Measurements from ENCODE around the gene CACNA1S. TPM values are rescaled to one million over a fixed set of nuclear protein-coding genes. Genes with fewer than 3 reads are reported as not detected.

The CACNA1S gene
- total RNA-seq, 1 donor from 2014 or later: not detected

DNA sequence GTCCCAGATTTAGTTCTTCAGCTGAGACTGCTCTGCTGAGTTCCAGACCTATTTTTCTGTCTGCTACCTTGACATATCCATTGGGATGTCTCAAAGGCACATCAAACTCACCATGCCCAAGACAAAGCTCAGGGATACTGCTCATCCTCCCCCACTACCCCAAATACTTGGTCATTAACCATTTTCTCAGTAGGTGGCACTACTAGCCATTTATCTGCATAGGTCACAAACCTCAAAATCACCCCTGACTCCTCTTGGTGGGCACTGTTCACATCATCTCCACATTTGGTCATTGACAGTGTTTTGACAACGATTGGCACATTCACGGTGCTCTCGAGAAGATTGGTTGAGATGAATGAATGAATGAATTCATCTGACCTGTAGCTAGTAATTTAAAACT, 32.1 kb downstream of the CACNA1S start:
- intact Hi-C loops (cut with DNase I): loop anchor here (10.0 kb wide), 1 partner anchor 145 kb away; no protein-coding TSS in a partner anchor
- DNase-seq (ENCODE audit: missing footprints) (no peak), ATAC-seq (no peak)

DNA sequence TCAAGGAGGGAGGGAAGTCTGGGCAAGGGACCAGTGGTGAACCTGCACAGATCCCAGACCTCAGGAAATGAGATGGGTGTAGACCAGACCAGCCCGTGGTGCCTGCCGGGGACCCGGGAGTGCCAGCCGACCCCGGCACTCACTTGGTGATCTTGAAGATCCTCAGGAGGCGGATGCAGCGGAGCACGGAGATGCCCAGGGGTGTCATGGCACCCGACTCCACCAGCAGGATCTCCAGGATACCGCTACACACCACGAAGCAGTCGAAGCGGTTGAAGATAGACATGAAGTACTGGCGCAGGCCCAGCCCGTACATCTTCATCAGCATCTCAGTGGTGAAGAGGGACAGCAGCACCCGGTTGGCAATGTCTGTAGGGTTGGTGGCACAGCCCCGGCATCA, 34.5 kb downstream of the CACNA1S start:
- intact Hi-C loops (cut with DNase I): no loop called here
- no peak for ATAC-seq
- DNase-seq (ENCODE audit: missing footprints): no peak

DNA sequence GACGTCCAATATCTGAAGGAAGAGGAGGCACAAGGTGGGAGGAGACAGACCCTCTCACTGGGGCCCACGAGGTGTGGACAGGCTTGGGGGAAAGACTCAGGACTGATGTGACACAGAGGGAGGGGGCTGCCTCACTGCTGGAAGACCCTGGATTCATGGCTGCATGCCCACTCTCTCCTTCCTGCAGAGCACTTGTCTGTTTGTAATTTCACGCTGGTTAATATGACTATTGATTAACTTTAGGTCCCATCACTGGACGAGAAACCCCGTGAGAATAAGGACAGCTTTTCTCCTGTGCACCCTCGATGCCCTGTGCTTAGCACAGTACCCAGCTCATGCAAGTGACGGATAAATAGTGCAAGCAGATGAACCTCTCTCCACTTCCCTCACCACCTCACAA, 35.1 kb downstream of the CACNA1S start:
- ATAC-seq (no peak), DNase-seq (ENCODE audit: missing footprints) (no peak)
- intact Hi-C loops (cut with DNase I): no loop called here

DNA sequence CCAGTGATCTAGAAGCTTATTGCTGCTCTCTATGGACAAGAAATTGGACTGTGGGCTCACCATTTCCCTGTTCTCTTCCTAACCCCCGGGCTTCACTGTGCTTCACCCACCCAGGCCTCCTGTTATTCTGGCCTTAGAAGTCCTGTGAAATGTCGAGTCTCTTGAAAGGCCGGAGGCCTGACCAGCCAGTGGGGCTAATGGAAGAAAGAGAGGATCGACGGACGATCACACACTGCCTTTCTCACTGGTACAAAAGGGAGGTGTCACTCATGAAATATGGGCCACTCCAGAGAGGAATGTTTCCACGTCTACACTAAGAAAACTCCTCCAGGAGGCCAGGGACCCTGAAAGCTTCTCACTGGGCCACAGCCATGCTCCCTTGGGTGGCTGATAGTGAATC, 36.1 kb downstream of the CACNA1S start:
- ATAC-seq (no peak), DNase-seq (ENCODE audit: missing footprints) (no peak)
- intact Hi-C loops (cut with DNase I): no loop called here

DNA sequence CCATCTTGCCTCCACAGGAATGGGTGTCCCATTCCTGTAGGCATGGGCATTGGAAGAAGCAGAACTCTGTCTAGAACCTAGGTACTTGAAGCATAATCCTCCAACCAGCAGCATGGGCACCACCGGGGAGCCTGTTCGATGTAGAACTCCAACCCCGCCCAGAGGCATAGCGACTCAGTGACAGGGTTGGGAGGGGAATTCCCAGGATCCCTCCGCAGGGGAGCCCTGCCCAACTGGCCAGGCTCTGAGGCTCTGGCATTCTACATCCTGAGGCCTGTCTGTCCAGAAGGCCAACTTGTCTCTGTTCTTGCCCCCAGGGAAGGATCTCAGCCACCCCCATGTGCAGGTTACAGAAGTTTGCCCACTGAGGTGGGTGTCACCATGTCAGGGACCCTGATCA, 38.2 kb downstream of the CACNA1S start:
- DNase-seq (ENCODE audit: missing footprints) (no peak), ATAC-seq (no peak)
- intact Hi-C loops (cut with DNase I): no loop called here

DNA sequence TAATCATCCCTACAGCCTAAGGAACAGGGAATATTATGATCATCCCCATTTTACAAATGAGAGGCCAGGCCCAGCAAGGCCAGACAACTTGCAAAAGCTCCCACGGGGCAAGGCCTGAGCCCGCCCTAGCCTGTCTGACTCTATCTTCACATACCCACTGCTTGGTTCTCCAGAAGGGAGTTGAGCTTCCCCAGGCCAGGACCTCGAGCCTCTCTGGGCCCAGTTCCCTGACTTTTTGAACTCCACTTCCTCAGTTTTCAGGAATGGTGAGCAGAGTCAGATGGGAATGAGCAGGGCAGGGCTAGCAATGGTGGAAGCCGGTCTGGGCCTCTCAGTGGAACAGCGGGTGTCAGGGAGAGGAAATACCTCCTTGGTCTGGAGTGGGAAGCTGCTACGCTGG, 39.3 kb downstream of the CACNA1S start:
- DNase-seq (ENCODE audit: missing footprints) (peak; percentile 52), ATAC-seq (peak; percentile 33)
- intact Hi-C loops (cut with DNase I): no loop called here

DNA sequence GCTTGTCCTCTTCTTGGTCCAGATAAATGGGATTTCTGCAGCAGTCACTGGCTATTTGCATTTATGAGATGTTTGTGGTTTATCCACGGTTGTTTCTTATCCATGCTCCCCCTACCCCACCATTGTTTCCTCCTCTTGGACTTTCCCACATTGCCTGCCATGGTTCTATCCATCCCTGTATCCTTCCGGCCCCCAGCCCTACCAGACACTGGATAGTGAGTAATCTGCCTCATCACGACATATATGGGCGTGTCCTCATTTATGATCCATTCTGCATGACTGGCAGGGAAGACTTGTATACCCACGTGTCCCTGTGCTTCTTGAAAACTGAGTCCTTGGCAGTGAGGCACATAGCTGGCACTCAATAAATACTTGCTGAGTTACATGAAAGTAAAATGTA, 40.1 kb downstream of the CACNA1S start:
- intact Hi-C loops (cut with DNase I): no loop called here
- DNase-seq (ENCODE audit: missing footprints): peak; percentile 32
- ATAC-seq: no peak

DNA sequence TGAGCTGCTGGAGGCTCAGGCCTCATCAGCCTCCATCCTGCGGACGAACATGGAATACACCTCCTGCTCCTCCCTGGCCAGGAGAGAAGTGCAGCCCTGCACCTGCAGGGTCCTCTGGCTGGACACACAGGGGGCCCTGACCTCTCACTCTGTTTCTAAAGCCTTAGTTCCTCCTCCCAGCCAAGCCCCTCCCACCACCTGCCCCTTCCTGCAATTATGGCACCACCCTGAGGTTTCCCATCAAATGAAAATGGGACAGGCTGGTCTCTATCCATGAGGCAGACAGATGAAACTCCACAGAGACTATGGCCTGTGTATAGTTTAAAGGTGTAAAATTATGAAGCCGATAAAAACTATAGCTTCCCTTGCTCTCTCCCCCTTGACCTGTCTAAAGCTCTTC, 42.6 kb downstream of the CACNA1S start:
- intact Hi-C loops (cut with DNase I): no loop called here
- no peak for ATAC-seq
- DNase-seq (ENCODE audit: missing footprints): no peak

DNA sequence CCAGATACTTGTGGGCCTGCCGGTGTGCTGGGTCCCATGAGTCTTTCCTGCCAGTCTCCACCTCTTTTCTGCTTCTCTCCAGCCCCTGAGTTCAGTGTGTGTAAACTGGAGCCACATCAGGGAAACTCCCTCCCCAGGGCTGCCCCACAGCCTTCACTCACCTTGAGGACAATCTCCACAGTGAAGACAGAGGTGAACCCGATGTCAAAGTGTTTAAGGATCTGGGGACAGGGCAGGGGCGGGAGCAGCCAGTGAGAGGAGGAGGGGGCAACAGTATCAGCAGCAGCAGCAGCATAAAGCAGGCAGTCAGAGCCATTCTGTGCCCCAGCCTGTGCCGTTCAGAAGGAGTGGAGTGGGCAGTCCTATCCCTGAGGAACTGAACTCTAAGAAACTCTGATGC, 43.2 kb downstream of the CACNA1S start:
- ATAC-seq (no peak), DNase-seq (ENCODE audit: missing footprints) (no peak)
- intact Hi-C loops (cut with DNase I): no loop called here

DNA sequence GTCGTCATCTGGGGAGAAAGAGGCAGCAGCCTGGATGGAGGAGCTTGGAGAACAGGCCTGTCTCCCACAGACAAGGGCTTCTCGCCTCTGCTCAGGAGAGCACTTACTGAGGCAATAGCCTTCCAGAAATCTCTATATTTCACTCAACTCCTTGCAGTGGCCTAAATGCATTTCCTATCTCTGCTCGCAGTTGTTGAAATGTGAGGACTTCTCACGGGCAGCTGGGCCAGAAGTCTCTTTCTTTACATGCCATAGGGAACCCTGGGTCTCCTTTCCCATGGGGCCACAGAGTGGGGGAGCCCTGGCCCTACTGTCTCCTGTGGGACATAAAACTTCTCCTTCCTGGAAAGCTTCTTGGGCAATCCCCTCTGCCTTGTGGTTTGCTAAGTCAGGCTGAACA, 45.2 kb downstream of the CACNA1S start:
- DNase-seq (ENCODE audit: missing footprints) (no peak), ATAC-seq (no peak)
- intact Hi-C loops (cut with DNase I): no loop called here

DNA sequence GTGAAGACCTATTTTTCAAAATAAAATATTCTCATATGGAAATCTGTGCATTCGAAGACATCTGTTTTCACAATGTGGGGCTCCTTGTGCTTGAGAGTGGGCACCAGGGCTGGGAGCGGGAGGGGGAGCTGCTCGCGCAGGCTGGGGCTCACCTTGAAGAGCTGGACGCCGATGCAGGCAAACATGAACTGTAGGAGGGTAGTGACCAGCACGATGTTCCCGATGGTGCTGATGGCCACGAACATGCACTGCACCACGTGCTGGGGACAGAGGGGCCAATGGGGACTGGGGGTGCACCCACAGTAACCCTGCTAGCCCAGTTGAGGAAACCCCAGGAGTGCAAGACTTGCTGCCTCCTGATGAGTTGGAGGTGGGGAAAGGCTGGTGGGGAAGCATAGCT, 46.5 kb downstream of the CACNA1S start:
- intact Hi-C loops (cut with DNase I): no loop called here
- ATAC-seq (no peak), DNase-seq (ENCODE audit: missing footprints) (no peak)

DNA sequence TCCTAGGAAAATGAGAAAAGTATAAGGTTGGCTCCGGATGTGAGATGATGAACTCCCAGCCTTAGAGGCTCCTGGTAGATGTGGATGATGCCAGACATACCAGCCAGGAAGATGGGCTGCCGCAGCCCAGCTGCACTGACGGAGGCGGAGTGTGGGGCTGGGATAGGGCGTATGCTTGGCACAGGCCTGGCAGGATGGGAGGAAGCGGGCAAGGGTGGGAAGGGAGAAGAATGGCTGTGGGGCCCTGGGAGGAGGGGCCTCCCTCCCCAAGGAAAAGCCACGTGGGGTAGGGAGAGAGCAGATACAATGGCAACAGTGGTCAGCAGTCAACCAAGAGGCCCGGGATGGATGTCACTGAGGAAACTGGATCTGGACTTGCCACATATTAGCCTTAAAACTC, 47.4 kb downstream of the CACNA1S start:
- ATAC-seq: no peak
- DNase-seq (ENCODE audit: missing footprints): no peak
- intact Hi-C loops (cut with DNase I): no loop called here

DNA sequence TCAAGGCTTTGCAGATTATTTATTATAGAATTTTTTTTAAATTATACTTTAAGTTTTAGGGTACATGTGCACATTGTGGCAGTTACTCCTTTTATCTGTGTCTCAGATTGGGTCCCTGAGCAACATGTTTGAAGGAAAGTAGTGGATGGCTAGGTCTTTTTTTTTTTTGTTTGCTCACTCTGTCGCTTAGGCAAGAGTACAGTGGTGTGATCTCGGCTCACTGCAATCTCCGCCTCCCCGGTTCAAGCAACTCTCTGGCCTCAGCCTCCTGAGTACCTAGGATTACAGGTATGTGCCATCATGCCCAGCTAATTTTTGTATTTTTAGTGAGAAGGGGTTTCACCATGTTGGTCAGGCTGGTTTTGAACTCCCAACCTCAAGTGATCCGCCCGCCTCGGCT, 49.1 kb downstream of the CACNA1S start:
- intact Hi-C loops (cut with DNase I): no loop called here
- ATAC-seq (no peak), DNase-seq (ENCODE audit: missing footprints) (no peak)

DNA sequence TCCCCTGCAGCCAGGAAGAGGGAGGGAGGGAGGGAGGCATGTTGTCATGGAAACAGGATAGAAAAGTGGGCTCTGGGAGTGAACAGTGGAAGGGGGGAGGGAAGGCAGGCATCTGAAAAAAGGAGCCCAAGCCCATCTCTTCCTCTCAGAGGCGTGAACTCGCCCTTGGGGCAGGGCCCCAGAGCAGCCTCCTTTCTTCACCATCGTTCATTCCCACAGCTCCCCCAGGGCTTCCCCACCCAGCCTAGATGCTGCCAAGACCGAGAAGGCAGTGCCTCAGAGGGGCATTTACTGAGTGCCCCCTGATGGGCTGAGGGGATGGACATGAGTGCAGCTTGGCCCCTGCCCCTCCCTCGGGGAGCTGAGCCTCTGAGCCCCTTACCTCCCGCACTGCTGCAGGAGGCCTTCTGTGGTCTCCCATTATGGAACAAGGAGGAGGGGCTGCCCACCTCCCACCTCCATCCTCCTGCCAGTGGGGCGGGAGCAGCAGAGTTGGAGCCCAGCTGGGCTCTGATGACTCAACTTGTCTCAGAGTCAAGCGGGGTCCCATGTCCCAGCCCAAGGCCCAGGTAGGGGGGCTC, 49.6 kb downstream of the CACNA1S start:
- ATAC-seq (no peak), DNase-seq (ENCODE audit: missing footprints) (no peak)
- intact Hi-C loops (cut with DNase I): no loop called here

DNA sequence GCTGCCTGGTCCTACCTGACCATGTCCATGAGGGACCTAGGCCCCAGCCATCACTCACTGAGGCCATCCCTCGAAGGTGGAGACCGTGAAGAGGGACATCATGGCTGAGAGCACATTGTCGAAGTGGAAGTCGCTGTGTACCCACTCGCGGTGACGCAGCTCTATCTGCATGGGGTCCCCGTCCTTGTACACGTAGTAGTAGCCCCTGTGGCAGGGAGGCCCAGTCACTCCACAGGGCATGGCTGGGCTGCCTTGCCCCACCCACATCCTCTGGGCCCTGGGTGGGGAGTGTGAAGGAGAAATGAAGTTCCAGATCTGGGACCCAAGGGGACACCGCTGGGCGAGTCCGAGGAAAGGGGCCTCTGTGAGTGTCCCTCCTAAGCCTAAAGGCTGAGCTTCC, 50.3 kb downstream of the CACNA1S start:
- DNase-seq (ENCODE audit: missing footprints) (no peak), ATAC-seq (no peak)
- intact Hi-C loops (cut with DNase I): no loop called here

DNA sequence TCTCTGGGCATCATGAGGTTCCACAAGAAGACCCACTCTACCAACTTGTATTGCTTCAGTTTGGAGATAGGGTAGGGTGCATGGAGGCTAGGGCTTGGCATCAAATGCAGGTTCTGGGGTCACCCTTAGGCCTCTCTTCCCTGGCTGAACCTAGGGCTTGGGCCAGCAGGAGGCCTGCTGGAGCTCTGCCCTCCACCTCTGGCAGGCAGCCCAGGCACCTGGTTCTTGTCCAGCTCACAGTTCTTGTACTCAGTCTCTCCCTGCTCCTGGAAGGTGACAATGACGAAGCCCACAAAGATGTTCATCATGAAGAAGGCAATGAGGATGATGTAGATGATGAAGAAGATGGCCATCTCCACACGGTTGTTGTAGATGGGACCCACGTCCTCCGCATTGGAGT, 51.2 kb downstream of the CACNA1S start:
- DNase-seq (ENCODE audit: missing footprints) (no peak), ATAC-seq (peak; percentile 42)
- intact Hi-C loops (cut with DNase I): no loop called here

DNA sequence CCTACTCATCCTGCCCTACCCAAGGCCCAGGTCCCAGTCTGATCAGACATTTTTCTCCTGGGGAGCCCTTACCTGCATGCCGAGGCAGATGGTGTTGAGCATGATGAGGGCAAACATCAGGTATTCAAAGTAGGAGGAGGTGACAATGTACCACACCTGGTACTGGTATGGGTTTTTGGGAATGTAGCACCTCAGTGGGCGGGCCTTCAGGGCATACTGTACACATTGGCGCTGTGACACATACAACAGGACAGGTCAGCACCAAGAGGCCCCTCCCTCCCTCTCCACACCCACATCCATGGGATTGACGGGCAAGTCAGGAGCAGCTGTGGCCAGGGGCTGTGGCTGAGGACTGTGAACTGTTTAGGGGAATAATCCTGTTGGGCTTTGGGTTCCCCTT, 51.6 kb downstream of the CACNA1S start:
- peak; percentile 12 for ATAC-seq
- intact Hi-C loops (cut with DNase I): no loop called here
- no peak for DNase-seq (ENCODE audit: missing footprints)

DNA sequence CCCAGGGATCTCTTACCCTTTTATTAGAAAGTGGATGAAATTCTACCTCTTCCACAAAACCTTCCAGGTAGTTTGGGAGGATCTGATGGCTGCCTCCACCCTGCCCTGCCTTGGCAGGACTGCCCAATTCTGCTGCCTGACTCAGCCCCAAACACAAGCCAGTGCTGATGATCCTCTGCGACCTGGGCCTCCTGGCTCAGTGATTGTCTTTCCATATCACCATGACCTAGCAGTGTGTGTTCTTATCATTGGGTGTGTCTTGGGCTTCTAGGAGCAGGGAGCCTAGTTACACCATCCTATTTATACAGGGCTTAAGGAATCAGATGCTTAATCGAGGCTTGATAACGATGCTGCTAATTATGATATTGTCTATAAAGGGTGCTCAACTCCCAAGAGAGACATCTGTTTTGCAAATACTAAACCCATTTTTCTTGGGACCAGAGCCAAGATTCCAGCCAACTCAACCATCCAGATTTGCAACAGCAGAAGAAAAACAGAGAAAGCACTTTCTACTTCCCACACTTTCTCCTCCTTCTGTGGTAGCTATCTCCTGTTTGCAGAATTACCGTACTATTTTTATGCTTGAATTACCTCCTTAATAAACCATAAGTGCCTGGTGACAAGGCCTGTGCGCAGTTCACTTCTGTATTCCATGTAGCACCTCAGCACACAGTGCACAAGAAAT, 52.2 kb downstream of the CACNA1S start:
- no peak for ATAC-seq
- DNase-seq (ENCODE audit: missing footprints): no peak
- intact Hi-C loops (cut with DNase I): no loop called here

DNA sequence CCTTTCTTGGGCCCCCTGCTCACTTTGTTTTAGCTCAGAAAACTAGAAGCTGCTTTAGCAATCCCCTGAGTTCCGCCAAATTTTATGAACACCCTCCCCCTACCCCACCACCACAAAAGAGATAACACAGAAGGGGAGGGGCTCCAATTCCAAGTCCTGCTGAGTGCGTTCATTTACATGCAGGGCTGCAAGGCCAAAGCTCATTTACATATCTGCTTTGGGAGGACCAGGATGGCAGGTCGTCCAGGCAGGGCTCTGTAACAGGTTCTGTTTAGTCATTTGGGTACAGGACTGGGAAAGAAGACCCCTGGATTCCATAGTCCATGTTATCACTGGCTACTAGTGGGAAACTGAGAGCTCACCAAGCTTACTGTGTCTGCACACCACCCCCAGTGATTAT, 52.8 kb downstream of the CACNA1S start:
- intact Hi-C loops (cut with DNase I): no loop called here
- ATAC-seq: no peak
- DNase-seq (ENCODE audit: missing footprints): peak; percentile 11

DNA sequence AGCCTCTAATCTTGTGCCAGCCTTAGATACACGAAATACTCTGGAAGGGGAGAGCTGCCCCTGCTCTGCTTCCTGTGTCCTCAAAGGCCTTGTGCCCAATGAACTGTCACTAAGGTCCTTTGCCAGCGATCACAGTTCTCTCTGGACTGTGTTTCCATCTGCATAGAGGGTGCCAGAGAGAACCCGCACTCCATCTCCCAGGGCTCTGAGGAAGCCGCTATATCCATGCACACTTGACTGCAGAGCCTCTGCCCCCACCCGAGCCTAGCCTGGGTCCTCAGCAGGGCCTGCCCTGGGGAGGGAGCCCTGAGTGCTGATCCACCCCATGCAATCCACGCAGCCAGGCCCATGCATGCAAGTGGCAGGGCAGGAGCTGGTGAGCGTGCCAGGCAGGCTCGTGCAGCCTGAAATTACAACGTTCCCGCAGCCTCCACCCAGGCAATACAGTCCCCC, 58.1 kb downstream of the CACNA1S start:
- DNase-seq (ENCODE audit: missing footprints) (peak; percentile 54), ATAC-seq (peak; percentile 57)
- intact Hi-C loops (cut with DNase I): no loop called here
